DMS114 treated with DMSO at 0.1 percent for 48 hours (cell line): ENCODE results near the gene ZNF699.
"Not testable (repeated sequence)": the region's sequence is repeated elsewhere in the genome, so short reads cannot be mapped to it uniquely, and the experiment has no call there.

Experiments used
- DNase-seq: peaks from one replicate; lab custom pipeline; 2025; ENCODE audit not compliant: unreplicated experiment; lab: John Stamatoyannopoulos, UW

The ZNF699 gene

DNA sequence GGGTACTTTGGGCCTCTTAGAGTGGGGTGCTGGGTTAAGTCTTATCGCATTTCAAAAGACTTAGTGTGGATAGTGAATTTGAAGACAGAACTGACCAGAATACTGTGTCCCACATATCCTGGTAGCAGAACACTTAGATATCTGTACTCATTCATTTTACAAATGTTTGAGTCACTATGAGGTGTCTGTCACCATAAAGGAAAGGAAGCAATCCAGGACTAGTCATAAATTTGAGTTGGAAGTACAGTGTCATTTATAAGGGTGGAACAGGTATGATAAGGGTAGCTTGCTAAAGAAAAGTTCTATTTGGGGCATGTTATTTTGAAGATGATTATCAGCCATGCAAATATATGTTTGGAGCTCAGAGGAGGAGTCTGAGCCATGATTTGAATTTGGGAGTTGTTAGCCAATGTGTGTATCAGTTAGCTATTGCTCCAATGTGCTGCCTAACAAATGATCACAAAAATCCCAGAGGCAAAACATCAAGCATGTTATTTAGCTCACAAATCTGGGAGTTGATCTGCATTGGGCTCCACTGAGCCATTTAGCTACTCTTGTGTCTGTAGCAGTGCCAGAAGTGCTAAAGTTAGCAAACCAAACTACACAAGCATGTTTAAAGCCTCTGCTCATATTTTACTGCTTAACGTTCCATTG is 20.3 kb downstream of the ZNF699 start:
- DNase-seq, result no peak

GRCh38 chr19:9283485-9283884 is 26.2 kb downstream of the ZNF699 start:
- DNase-seq, result not testable (repeated sequence)

GRCh38 chr19:9251236-9251635 is 58.4 kb downstream of the ZNF699 start:
- DNase-seq, result no peak

DNA sequence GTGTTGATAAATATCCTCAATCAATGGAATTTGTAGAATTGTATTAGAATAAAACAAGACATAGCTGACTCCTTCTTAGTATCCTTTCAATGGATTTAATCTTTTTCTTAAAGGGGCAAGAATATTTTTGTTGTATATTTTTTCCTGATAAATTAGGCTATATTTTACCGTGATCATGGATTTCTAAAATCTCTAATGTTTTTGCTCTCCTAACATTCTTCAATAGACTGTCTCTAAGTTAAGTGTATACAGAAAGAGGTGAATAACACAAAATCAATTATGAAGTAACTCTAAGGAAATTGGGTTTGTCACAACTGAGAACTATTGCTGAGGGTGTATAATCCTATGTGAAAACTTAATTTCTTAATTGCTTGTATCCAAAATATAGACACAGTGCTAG is 59.0 kb downstream of the ZNF699 start, which contains the start of gene OR7E24:
Gene OR7E24, plus strand, starts transcription at position 301 of the 400 bp plus-strand sequence. CDS start 114 bp downstream, outside the sequence.
- no peak for DNase-seq
